Suprapubic skin (tissue), 4 donors: ENCODE results near the gene CCNB1IP1.

Source experiments
- POLR2A ChIP-seq, 2 donors: fragments of 450-650 bp; IDR thresholded peaks; one replicate each; pipeline ENCODE4 v1.6.1; 2017; ENCODE audit warnings: antibody characterized with exemption in 2 of 2, mild to moderate bottlenecking in 2 of 2, moderate library complexity in 2 of 2
- POLR2AphosphoS5 ChIP-seq, 3 donors: sonication (generic); formaldehyde crosslinking; IDR thresholded peaks; one replicate each; pipeline ENCODE4 v1.6.1; 2017; ENCODE audit warnings: antibody characterized with exemption in 3 of 3
- TF ChIP-seq, protein P1 (sequence below), 2 donors: fragments of 200-600 bp in 1 of 2; fragments of 450-650 bp in 1 of 2; sonication (generic) in 1 of 2; IDR thresholded peaks; one replicate each; pipeline ENCODE4 v1.5.1; 2016 to 2019; ENCODE audit warnings: antibody characterized with exemption in 2 of 2, mild to moderate bottlenecking in 1 of 2, moderate library complexity in 1 of 2

GRCh38 chr14:20382526-20382925 lies 49.4 kb upstream of the CCNB1IP1 start:
- TF ChIP-seq POLR2A (IDR thresholded peaks at IDR 0.05) (no peak), POLR2AphosphoS5 (IDR thresholded peaks at IDR 0.05) (no peak)
- TF ChIP-seq, protein P1, sequence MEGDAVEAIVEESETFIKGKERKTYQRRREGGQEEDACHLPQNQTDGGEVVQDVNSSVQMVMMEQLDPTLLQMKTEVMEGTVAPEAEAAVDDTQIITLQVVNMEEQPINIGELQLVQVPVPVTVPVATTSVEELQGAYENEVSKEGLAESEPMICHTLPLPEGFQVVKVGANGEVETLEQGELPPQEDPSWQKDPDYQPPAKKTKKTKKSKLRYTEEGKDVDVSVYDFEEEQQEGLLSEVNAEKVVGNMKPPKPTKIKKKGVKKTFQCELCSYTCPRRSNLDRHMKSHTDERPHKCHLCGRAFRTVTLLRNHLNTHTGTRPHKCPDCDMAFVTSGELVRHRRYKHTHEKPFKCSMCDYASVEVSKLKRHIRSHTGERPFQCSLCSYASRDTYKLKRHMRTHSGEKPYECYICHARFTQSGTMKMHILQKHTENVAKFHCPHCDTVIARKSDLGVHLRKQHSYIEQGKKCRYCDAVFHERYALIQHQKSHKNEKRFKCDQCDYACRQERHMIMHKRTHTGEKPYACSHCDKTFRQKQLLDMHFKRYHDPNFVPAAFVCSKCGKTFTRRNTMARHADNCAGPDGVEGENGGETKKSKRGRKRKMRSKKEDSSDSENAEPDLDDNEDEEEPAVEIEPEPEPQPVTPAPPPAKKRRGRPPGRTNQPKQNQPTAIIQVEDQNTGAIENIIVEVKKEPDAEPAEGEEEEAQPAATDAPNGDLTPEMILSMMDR (IDR thresholded peaks at IDR 0.05), result no peak
